Spleen (tissue), 11 donors: ENCODE results near the gene SORCS3. TPM values are rescaled to one million over a fixed set of nuclear protein-coding genes. Genes with fewer than 3 reads are reported as not detected.

Source experiments
- DNase-seq: peaks from one replicate; pipeline ENCODE4 v3.0.0-alpha.2; 2020
- H3K27ac ChIP-seq, 8 donors: fragments of 200-600 bp; sonication (generic) in 7 of 8; 1 replicate in 4 of 8; 2 replicates in 4 of 8; pipeline versions ENCODE4 v1.5.0 to v1.8.0; 2016 to 2021; ENCODE audit warnings: inconsistent platforms in 4 of 8, mild to moderate bottlenecking in 4 of 8, moderate library complexity in 1 of 8
- H3K27me3 ChIP-seq, 7 donors: fragments of 200-600 bp; sonication (generic) in 6 of 7; replicated peaks in 1 of 7; 1 replicate in 4 of 7; 2 replicates in 3 of 7; pipeline versions ENCODE4 v1.5.0 to v1.8.0; 2016 to 2021; ENCODE audit warnings: inconsistent platforms in 3 of 7, mild to moderate bottlenecking in 1 of 7
- H3K36me3 ChIP-seq, 6 donors: fragments of 200-600 bp; sonication (generic) in 5 of 6; 1 replicate in 4 of 6; 2 replicates in 2 of 6; pipeline versions ENCODE4 v1.5.0 to v1.8.0; 2016 to 2021; ENCODE audit warnings: inconsistent platforms in 2 of 6
- H3K4me1 ChIP-seq, 6 donors: fragments of 200-600 bp; sonication (generic) in 5 of 6; 1 replicate in 3 of 6; 2 replicates in 3 of 6; pipeline versions ENCODE4 v1.5.0 to v1.8.0; 2016 to 2021; ENCODE audit warnings: inconsistent platforms in 3 of 6
- H3K4me3 ChIP-seq, 8 donors: fragments of 200-600 bp; sonication (generic) in 7 of 8; 1 replicate in 4 of 8; 2 replicates in 4 of 8; pipeline versions ENCODE4 v1.5.0 to v1.8.0; 2016 to 2021; ENCODE audit warnings: inconsistent platforms in 4 of 8, mild to moderate bottlenecking in 4 of 8, moderate library complexity in 2 of 8
- H3K9me3 ChIP-seq, 8 donors: fragments of 200-600 bp; sonication (generic) in 7 of 8; 1 replicate in 4 of 8; 2 replicates in 4 of 8; pipeline versions ENCODE4 v1.5.0 to v1.8.0; 2016 to 2021; ENCODE audit warnings: inconsistent platforms in 4 of 8
- POLR2A ChIP-seq, 3 donors: fragments of 450-650 bp; IDR thresholded peaks; one replicate each; pipeline ENCODE4 v1.5.1; 2017; ENCODE audit warnings: antibody characterized with exemption in 3 of 3, mild to moderate bottlenecking in 1 of 3
- POLR2AphosphoS5 ChIP-seq, 3 donors: sonication (generic); formaldehyde crosslinking; IDR thresholded peaks; one replicate each; pipeline ENCODE4 v1.5.1; 2017; ENCODE audit warnings: antibody characterized with exemption in 3 of 3
- WGBS, 5 donors: extraction: QIAGEN DNeasy Blood & Tissue Kit in 3 of 5; methylation state at CpG; one replicate each; pipeline versions ENCODE4 v1.1.5 to v1.1.7; 2013 to 2018; 5-methylcytosine and 5-hydroxymethylcytosine counted together
- intact Hi-C: fragments of 100-400 bp; cut with DNase I; formaldehyde crosslinking; loops from one replicate; pipeline ENCODE4 v1.15.0; 2023; ENCODE audit warnings: low total_unique reads
- polyA plus RNA-seq, 3 donors: library from polyadenylated mRNA; stranded (reverse); fragments of 200-250 nt; gene quantifications; one replicate each; pipeline ENCODE4 v1.2.1, GENCODE V29; 2013
- total RNA-seq, 7 donors: library from RNA; depleted of rRNA in 3 of 7; stranded (reverse); fragments of >200 nt in 3 of 7; fragmentation: NEBNext Ultra II Directional in 4 of 7; extraction: Animal tissue kit (Norgen Biotek cat#: 25700) in 4 of 7; gene quantifications; one replicate each; pipeline versions ENCODE4 v1.1.0 to v1.2.1, GENCODE V29; 2016 to 2021
- TF ChIP-seq, protein P1 (sequence below), 11 experiments: fragments of 200-600 bp in 7 of 11; fragments of 450-650 bp in 4 of 11; sonication (generic) in 4 of 11; IDR thresholded peaks in 8 of 11; conservative IDR thresholded peaks in 3 of 11; 1 replicate in 7 of 11; 2 replicates in 4 of 11; pipeline versions ENCODE4 v1.4.0 to v1.8.0; 2016 to 2021; ENCODE audit warnings: antibody characterized with exemption in 11 of 11, inconsistent platforms in 4 of 11, mild to moderate bottlenecking in 1 of 11
- donor health status: healthy with polysubstance abuse.
- donor health status: DM: no; HTN: no; CAD: no; lungs with moderate emphysema.
- donor health status: DM: no; HTN: no; CAD: no.
- donor health status: Bipolar disorder and iron deficiency.
- donor health status: healthy.
- donor health status: DM: no; HTN: no; CAD: no.
- donor health status: DM: yes; HTN: yes; CAD: no.

SORCS3 gene
- total and polyA plus RNA-seq, 10 donors, result 0.03 to 0.06 TPM; not detected in 8

DNA sequence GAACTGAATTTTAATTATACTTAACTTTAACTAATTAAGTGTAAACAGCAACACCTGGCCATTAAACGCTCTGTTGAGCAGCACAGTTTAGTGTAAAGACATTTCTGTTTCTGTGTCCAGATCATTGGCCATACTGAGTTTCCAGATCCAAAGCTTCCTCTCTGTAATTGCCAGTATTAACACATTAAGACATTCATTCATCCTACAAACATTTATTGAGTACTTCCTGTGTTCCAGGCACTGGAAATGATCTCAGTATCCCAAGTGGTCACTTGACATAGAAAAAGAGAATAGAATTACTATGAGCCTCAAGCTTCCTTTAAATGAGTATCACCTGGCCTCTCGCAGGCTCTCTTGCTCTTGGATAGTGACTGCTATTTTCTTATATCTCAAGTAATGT lies 618.1 kb downstream of the SORCS3 start:
- WGBS, 5 donors, result 59 to 79% (median 73%) methylated on average over 2 of the region's 2 CpGs
- H3K27ac ChIP-seq, result no peak overlapping the region
- H3K4me1 ChIP-seq, result no peaks in the 10 kb centered on the region
- no peaks in the 10 kb centered on the region for H3K9me3 ChIP-seq
- no peak overlapping the region for H3K4me3 ChIP-seq
- DNase-seq, result no peak
- TF ChIP-seq, protein P1, sequence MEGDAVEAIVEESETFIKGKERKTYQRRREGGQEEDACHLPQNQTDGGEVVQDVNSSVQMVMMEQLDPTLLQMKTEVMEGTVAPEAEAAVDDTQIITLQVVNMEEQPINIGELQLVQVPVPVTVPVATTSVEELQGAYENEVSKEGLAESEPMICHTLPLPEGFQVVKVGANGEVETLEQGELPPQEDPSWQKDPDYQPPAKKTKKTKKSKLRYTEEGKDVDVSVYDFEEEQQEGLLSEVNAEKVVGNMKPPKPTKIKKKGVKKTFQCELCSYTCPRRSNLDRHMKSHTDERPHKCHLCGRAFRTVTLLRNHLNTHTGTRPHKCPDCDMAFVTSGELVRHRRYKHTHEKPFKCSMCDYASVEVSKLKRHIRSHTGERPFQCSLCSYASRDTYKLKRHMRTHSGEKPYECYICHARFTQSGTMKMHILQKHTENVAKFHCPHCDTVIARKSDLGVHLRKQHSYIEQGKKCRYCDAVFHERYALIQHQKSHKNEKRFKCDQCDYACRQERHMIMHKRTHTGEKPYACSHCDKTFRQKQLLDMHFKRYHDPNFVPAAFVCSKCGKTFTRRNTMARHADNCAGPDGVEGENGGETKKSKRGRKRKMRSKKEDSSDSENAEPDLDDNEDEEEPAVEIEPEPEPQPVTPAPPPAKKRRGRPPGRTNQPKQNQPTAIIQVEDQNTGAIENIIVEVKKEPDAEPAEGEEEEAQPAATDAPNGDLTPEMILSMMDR (IDR thresholded peaks at IDR 0.05 in 8 of 11, conservative IDR thresholded peaks at IDR 0.05 in 3 of 11), result no peak
- no peak for TF ChIP-seq POLR2AphosphoS5 (IDR thresholded peaks at IDR 0.05)
- TF ChIP-seq POLR2A (IDR thresholded peaks at IDR 0.05), result no peak
- intact Hi-C loops, result no loop called here
- no peaks in the 10 kb centered on the region for H3K27me3 ChIP-seq
- no peaks in the 10 kb centered on the region for H3K36me3 ChIP-seq

DNA sequence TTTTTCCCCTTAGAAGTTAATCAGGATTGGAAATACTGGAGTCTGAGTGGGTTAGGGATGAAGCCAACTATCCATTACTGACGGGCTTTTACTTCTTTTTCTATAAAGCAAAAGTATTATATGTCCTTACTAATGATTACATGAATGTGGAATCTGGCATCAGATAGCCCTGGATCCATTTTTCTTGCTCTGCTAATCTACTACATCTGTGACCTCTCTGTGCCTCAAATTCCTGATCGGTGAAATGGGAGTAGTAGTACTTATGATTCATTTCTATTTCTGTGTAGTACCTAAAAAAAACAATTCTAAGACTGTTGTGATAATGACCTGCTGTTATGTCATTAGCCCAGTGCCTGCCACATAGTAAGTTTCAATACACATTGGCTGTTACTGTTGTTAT lies 621.6 kb downstream of the SORCS3 start:
- WGBS, 5 donors, result 67 to 82% (median 69%) methylated on average over 2 of the region's 2 CpGs
- TF ChIP-seq, protein P1 (IDR thresholded peaks at IDR 0.05 in 8 of 11, conservative IDR thresholded peaks at IDR 0.05 in 3 of 11), result no peak
- TF ChIP-seq POLR2AphosphoS5 (IDR thresholded peaks at IDR 0.05), result no peak
- no peak for TF ChIP-seq POLR2A (IDR thresholded peaks at IDR 0.05)
- Histone ChIP-seq H3K27ac (no peak overlapping the region), H3K4me3 (no peak overlapping the region), H3K9me3 (no peaks in the 10 kb centered on the region), H3K36me3 (no peaks in the 10 kb centered on the region), H3K4me1 (no peaks in the 10 kb centered on the region), H3K27me3 (no peaks in the 10 kb centered on the region)
- DNase-seq, result no peak
- intact Hi-C loops, result no loop called here

- TF ChIP-seq, protein P1 (IDR thresholded peaks at IDR 0.05 in 8 of 11, conservative IDR thresholded peaks at IDR 0.05 in 3 of 11), result no peak
- TF ChIP-seq POLR2AphosphoS5 (IDR thresholded peaks at IDR 0.05) (no peak), POLR2A (IDR thresholded peaks at IDR 0.05) (no peak)
Measured at GRCh38 chr10:105266966-105267539, 626.0 kb downstream of the SORCS3 start.

DNA sequence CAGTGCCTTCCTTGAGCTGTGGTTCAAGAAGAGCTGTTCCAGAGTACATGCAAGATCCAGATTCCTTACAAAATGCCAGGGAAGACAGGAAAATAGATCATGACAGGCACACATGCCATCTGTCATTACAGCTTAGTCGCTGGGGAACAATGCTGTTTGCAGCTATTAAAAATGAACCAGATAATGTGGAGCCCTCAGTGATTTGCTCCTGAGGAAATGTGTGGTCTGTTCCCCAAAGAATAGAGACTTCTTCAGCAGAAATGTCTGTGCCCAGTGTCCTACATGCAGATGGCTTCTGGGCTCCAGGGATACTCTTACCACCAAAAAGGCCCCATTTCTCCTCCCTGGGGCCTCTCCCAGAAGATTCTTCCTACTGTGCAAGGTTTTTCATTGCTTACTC lies 627.9 kb downstream of the SORCS3 start:
- intact Hi-C loops, result no loop called here
- no peak for DNase-seq
- Histone ChIP-seq H3K4me3 (no peak overlapping the region), H3K9me3 (peaks cover 0 to 3% (median 0%) of the 10 kb centered on the region in 8 donors), H3K27ac (no peak overlapping the region), H3K4me1 (no peaks in the 10 kb centered on the region), H3K36me3 (no peaks in the 10 kb centered on the region), H3K27me3 (no peaks in the 10 kb centered on the region)
- TF ChIP-seq POLR2A (IDR thresholded peaks at IDR 0.05), result no peak
- no peak for TF ChIP-seq POLR2AphosphoS5 (IDR thresholded peaks at IDR 0.05)
- TF ChIP-seq, protein P1 (IDR thresholded peaks at IDR 0.05 in 8 of 11, conservative IDR thresholded peaks at IDR 0.05 in 3 of 11), result no peak
- WGBS, 5 donors, result 45 to 69% (median 58%) methylated on average over 1 of the region's 1 CpG

More at GRCh38 chr10:105266966-105267539, 626.0 kb downstream of the SORCS3 start:
- Histone ChIP-seq H3K27ac (no peak overlapping the region), H3K4me3 (no peak overlapping the region), H3K36me3 (no peaks in the 10 kb centered on the region), H3K27me3 (no peaks in the 10 kb centered on the region), H3K9me3 (no peaks in the 10 kb centered on the region), H3K4me1 (no peaks in the 10 kb centered on the region)
- DNase-seq, result no peak
- 77 to 86% (median 78%) methylated on average over 7 of the region's 7 CpGs for WGBS, 5 donors
- intact Hi-C loops, result no loop called here
